Endothelial cell of umbilical vein (primary cell): Measurements from ENCODE around the gene NRM. TPM values are rescaled to one million over a fixed set of nuclear protein-coding genes. Genes with fewer than 3 reads are reported as not detected.

Experiments used
- BruUV-seq: library from RNA; stranded (reverse); fragments of 400-500 nt; replicated peaks from 2 replicates; lab custom pipeline; 2021; lab: Mats Ljungman, UMichigan
- CTCF ChIA-PET: fragments of 300-600, 350-600 bp; sonication (Branson Sonifier 250); formaldehyde crosslinking; loops from one replicate; lab custom pipeline; 2021; ENCODE audit warnings: antibody characterized with exemption, inconsistent platforms; lab: Charles Lee
- POLR2A ChIA-PET: fragments of 300-600, 350-600 bp; sonication (Branson Sonifier 250); formaldehyde crosslinking; loops from one replicate; lab custom pipeline; 2021; ENCODE audit warnings: antibody characterized with exemption, inconsistent platforms; lab: Charles Lee
- DNase-seq: peaks from one replicate; pipeline ENCODE4 v3.0.0-alpha.2; 2011; ENCODE audit warnings: low read depth, low spot score
- FAIRE-seq: peaks from 2 replicates; lab custom pipeline; 2011; peaks lifted over from hg19 to GRCh38; lab: Jason Lieb, UNC
- H2AFZ ChIP-seq: 2 replicates; pipeline ENCODE4 v1.6.0; 2012; ENCODE audit warnings: low read depth, low read length, control low read depth, inconsistent platforms
- H3K27ac ChIP-seq: 2 replicates; pipeline ENCODE4 v1.5.1; 2011; ENCODE audit warnings: low read depth, mild to moderate bottlenecking, control low read depth, low read length, moderate library complexity; ENCODE audit not compliant: insufficient read depth
- H3K27me3 ChIP-seq, 2 experiments: 2 replicates each; pipeline versions ENCODE4 v1.6.0 to v1.6.1; 2011; ENCODE audit warnings: low read length in 2 of 2, mixed read lengths in 1 of 2; ENCODE audit not compliant: control insufficient read depth in 2 of 2, insufficient read depth in 2 of 2
- H3K36me3 ChIP-seq, 2 experiments: 2 replicates in 1 of 2; 3 replicates in 1 of 2; pipeline ENCODE4 v1.5.1; 2011; ENCODE audit warnings: low read length in 2 of 2, mild to moderate bottlenecking in 1 of 2, moderate library complexity in 1 of 2; ENCODE audit not compliant: control insufficient read depth in 2 of 2, insufficient read depth in 2 of 2; ENCODE audit errors: extremely low read depth in 1 of 2
- H3K4me1 ChIP-seq: 3 replicates; pipeline ENCODE4 v1.5.1; 2011; ENCODE audit warnings: mild to moderate bottlenecking, low read length; ENCODE audit not compliant: control insufficient read depth, insufficient read depth; ENCODE audit errors: extremely low read depth
- H3K4me2 ChIP-seq: 2 replicates; pipeline ENCODE4 v1.6.1; 2011; ENCODE audit warnings: low read length, control low read depth, mixed read lengths; ENCODE audit not compliant: insufficient read depth
- H3K4me3 ChIP-seq, 3 experiments: fragments of 200-600 bp in 1 of 3; sonication (generic), shearing (Covaris generic) in 1 of 3; replicated peaks in 1 of 3; 2 replicates each; pipeline ENCODE4 v1.5.1; 2011 to 2016; ENCODE audit warnings: control low read depth in 3 of 3, low read length in 3 of 3, mild to moderate bottlenecking in 2 of 3, inconsistent platforms in 1 of 3, low read depth in 1 of 3, moderate library complexity in 1 of 3; ENCODE audit not compliant: insufficient read depth in 1 of 3
- H3K79me2 ChIP-seq: 2 replicates; pipeline ENCODE4 v1.6.0; 2012; ENCODE audit warnings: low read length, inconsistent platforms; ENCODE audit not compliant: control insufficient read depth, insufficient read depth
- H3K9ac ChIP-seq: replicated peaks from 2 replicates; pipeline ENCODE3; 2011; ENCODE audit warnings: low read length, control low read depth; ENCODE audit not compliant: insufficient read depth; ENCODE audit errors: extremely low read depth
- H3K9me1 ChIP-seq: replicated peaks from 3 replicates; pipeline ENCODE4 v1.6.0; 2011; ENCODE audit warnings: mild to moderate bottlenecking, low read length; ENCODE audit not compliant: control insufficient read depth, insufficient read depth; ENCODE audit errors: extremely low read depth
- H3K9me3 ChIP-seq: replicated peaks from 2 replicates; pipeline ENCODE4 v1.5.1; 2012; ENCODE audit warnings: low read length, inconsistent platforms; ENCODE audit not compliant: control insufficient read depth, insufficient read depth
- H4K20me1 ChIP-seq: replicated peaks from 2 replicates; pipeline ENCODE3; 2011; ENCODE audit warnings: mild to moderate bottlenecking, low read length; ENCODE audit not compliant: control insufficient read depth, insufficient read depth; ENCODE audit errors: extremely low read depth
- EZH2 ChIP-seq: IDR thresholded peaks from 2 replicates; pipeline ENCODE4 v1.6.1; 2012; ENCODE audit warnings: borderline replicate concordance, low read depth, mild to moderate bottlenecking, moderate library complexity, low read length, inconsistent platforms; ENCODE audit not compliant: severe bottlenecking
- FOS ChIP-seq: IDR thresholded peaks from 2 replicates; pipeline ENCODE4 v1.6.1; 2011; ENCODE audit warnings: mild to moderate bottlenecking, low read length, moderate library complexity, borderline replicate concordance; ENCODE audit not compliant: insufficient read depth
- GATA2 ChIP-seq: IDR thresholded peaks from 2 replicates; pipeline ENCODE4 v1.7.0; 2011; ENCODE audit warnings: low read depth, mild to moderate bottlenecking, moderate library complexity, mixed read lengths, low read length; ENCODE audit not compliant: insufficient read length, insufficient read depth
- JUN ChIP-seq: IDR thresholded peaks from 2 replicates; pipeline ENCODE4 v1.6.1; 2011; ENCODE audit warnings: borderline replicate concordance, low read depth; ENCODE audit not compliant: insufficient read length, insufficient read depth
- MYC ChIP-seq: IDR thresholded peaks from one replicate; pipeline ENCODE4 v1.6.1; 2011; ENCODE audit warnings: mild to moderate bottlenecking, low read depth, low read length
- POLR2A ChIP-seq: IDR thresholded peaks from 2 replicates; pipeline ENCODE4 v1.6.1; 2012; ENCODE audit warnings: low read depth, mild to moderate bottlenecking, control low read depth, low read length
- POLR2AphosphoS5 ChIP-seq: IDR thresholded peaks from 2 replicates; pipeline ENCODE4 v1.6.1; 2012; ENCODE audit warnings: low read depth, mild to moderate bottlenecking, control low read depth, low read length, moderate library complexity; ENCODE audit not compliant: insufficient read depth
- dilution Hi-C: fragments of 300-500 bp; cut with MboI; formaldehyde crosslinking; loops from one replicate; pipeline ENCODE4 v1.15.0; 2019; ENCODE audit warnings: low sequenced_read_pairs; ENCODE audit not compliant: extremely low pct_ligation_motif_present
- intact Hi-C: fragments of 100-400 bp; cut with micrococcal nuclease; formaldehyde crosslinking; loops from one replicate; pipeline ENCODE4 v1.10.0; 2022
- polyA plus RNA-seq, 4 experiments: library from polyadenylated mRNA; depleted of rRNA in 3 of 4; stranded (reverse) in 3 of 4; unstranded in 1 of 4; fragments of >200 nt; gene quantifications; 2 replicates each; pipeline versions ENCODE4 v1.2.1 to v1.2.3, GENCODE V29; 2011 to 2012; ENCODE audit warnings: missing spikeins in 1 of 4
- total RNA-seq: library from RNA; stranded (reverse); gene quantifications from 2 replicates; pipeline ENCODE4 v1.2.3, GENCODE V29; 2021
- TF ChIP-seq, protein P1 (sequence below): IDR thresholded peaks from 2 replicates; pipeline ENCODE4 v1.6.1; 2011; ENCODE audit not compliant: insufficient read depth, insufficient read length
- TF ChIP-seq, protein P2 (sequence below), 2 donors: IDR thresholded peaks; 1 replicate in 1 of 2; 2 replicates in 1 of 2; pipeline ENCODE4 v1.5.1; 2011; ENCODE audit warnings: low read length in 2 of 2, mild to moderate bottlenecking in 2 of 2, moderate library complexity in 2 of 2, control low read depth in 1 of 2, inconsistent platforms in 1 of 2, low read depth in 1 of 2; ENCODE audit not compliant: insufficient read depth in 1 of 2; ENCODE audit errors: extremely low read depth in 1 of 2

The NRM gene
- total and polyA plus RNA-seq, 2 donors (not counting 3 experiments of a cell fraction or from before 2014, with no cell fraction given) = 32.2 to 33.8 TPM

DNA sequence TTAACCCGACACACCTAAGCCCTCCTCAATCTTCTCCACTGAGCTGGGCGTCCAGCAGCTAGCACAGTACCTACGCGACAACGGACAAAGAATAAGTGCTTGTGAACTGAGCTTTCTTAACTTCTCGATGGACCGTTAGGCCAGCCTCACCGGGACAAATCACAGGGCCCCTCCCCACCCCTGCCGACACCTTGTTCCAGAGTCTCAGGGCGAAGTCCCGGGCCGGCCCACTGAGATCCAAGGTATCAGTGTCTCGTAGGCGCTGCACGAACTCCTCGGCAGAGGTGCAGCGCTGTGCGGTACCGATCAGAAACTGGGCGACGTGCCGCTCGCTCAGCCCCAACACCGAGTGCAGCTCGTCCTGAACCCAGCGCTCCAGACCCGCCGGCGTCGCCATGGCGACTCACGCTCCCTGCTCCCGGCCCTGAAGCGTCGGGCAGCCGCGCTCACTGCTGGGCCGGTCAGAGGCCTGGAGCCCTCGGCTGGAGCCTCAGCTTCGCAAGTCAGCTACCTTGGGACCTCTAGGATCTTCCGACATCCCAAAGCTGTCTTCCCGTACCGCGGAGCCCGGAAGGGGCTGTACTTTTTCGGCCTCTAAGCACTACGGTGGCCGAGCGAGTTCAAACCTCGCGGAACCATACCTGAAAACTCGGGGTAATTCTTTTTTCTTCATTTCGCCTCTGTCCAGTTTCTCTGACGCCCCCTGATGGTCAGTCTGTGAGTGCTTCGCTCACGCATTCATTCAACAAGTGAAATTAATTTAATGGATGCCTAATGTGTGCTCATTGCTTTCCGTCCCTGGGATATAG is 18.1 kb downstream of the NRM start, which contains the start of gene DHX16:
TSS of gene DHX16 (minus strand) at position 562 of the 809 bp plus-strand sequence. CDS start at position 397, 165 bp downstream.
- dilution Hi-C loops = no loop called here
- no peaks in the 10 kb centered on the region for H3K9me3 ChIP-seq
- H3K36me3 ChIP-seq = peaks cover 9 to 24% of the 10 kb centered on the region in 2 experiments
- H3K4me1 ChIP-seq = peaks cover 6% of the 10 kb centered on the region
- peak within 1 kb of the TSS; percentile 38 to 82 (median 73) for H3K4me3 ChIP-seq
- ChIA-PET CTCF (interaction anchor here (0.7 to 5.6 kb wide), 26 partner anchors 8 to 415 kb away, joined by 3 to 55 read pairs (median 6); partner anchors contain the start of genes ABCF1, MRPS18B, NRM and PRR3), POLR2A (interaction anchor here (1.0 to 1.3 kb wide), 2 partner anchors 9 to 58 kb away, joined by 6 to 17 read pairs; no protein-coding TSS in a partner anchor)
- peak within 1 kb of the TSS; percentile 58 for H2AFZ ChIP-seq
- intact Hi-C loops = loop anchor here (1.0 to 5.0 kb wide), 4 partner anchors 25 to 190 kb away; partner anchors contain the start of gene C6orf136
- TF ChIP-seq FOS (no peak), GATA2 (no peak), EZH2 (no peak), MYC (no peak), POLR2A (peak; percentile 85), JUN (no peak), POLR2AphosphoS5 (peak; percentile 91)
- TF ChIP-seq, protein P1, sequence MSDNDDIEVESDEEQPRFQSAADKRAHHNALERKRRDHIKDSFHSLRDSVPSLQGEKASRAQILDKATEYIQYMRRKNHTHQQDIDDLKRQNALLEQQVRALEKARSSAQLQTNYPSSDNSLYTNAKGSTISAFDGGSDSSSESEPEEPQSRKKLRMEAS = no peak
- TF ChIP-seq, protein P2, sequence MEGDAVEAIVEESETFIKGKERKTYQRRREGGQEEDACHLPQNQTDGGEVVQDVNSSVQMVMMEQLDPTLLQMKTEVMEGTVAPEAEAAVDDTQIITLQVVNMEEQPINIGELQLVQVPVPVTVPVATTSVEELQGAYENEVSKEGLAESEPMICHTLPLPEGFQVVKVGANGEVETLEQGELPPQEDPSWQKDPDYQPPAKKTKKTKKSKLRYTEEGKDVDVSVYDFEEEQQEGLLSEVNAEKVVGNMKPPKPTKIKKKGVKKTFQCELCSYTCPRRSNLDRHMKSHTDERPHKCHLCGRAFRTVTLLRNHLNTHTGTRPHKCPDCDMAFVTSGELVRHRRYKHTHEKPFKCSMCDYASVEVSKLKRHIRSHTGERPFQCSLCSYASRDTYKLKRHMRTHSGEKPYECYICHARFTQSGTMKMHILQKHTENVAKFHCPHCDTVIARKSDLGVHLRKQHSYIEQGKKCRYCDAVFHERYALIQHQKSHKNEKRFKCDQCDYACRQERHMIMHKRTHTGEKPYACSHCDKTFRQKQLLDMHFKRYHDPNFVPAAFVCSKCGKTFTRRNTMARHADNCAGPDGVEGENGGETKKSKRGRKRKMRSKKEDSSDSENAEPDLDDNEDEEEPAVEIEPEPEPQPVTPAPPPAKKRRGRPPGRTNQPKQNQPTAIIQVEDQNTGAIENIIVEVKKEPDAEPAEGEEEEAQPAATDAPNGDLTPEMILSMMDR (IDR thresholded peaks at IDR 0.05; ENCODE audit: extremely low read depth in 1 of 2, insufficient read depth in 1 of 2, low read depth in 1 of 2, low read length in 2 of 2) = peak; percentile 84 to 93
- no peaks in the 10 kb centered on the region for H4K20me1 ChIP-seq
- H3K27me3 ChIP-seq = no peaks in the 10 kb centered on the region
- H3K9ac ChIP-seq = peak within 1 kb of the TSS; percentile 72
- no peaks in the 10 kb centered on the region for H3K9me1 ChIP-seq
- peaks cover 11% of the 10 kb centered on the region for H3K79me2 ChIP-seq
- peak; percentile 99 for FAIRE-seq
- DNase-seq = peak; percentile 97
- TSS peak; percentile 37 for BruUV-seq
- peak within 1 kb of the TSS; percentile 82 for H3K4me2 ChIP-seq
- H3K27ac ChIP-seq = peak within 1 kb of the TSS; percentile 11
